NCI-H2029 treated with DMSO at 0.1 percent for 48 hours (cell line): ENCODE results near the gene ZSCAN20.

Source experiments
- DNase-seq: peaks from one replicate; lab custom pipeline; 2025; lab: John Stamatoyannopoulos, UW

Gene ZSCAN20

DNA sequence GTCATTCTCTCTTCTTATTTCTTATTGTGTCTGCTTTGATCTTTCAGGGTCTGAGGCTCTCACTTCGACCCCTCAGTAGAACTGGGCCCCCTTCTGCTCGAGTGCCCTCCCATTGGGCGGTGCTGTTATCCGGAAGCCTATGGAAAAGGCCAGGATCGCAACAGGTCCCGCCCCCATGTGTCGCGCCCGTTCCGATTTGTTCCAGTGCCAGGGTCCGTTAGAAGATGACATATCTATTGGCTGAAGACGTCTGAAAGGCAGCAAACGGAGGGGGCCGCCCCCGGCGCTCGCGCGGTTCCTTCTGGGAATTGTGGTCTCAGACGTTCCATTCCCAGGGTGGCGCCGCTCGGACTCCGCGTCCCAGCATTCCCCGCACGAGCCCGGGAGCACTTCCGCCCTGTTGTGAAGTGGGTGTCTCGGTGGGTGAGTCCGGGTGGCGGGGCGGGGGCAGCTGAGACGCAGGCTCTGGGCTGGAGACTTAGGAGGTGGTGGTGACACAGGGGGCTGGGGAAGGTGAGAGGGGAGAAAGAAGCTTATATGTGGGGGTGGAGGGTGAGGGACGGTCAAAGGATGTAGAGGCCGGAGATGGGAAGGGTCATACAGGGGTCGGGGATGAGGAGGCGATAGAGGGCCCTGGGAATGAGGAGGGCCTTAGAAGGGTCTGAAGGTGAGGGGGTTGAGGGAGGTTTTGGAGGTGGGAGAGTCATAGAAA is at the start of gene ZSCAN20:
ZSCAN20 (plus strand) TSS at position 377 of the 712 bp plus-strand sequence. CDS start 6,644 bp downstream, outside the sequence.
- peak; percentile 91 for DNase-seq

DNA sequence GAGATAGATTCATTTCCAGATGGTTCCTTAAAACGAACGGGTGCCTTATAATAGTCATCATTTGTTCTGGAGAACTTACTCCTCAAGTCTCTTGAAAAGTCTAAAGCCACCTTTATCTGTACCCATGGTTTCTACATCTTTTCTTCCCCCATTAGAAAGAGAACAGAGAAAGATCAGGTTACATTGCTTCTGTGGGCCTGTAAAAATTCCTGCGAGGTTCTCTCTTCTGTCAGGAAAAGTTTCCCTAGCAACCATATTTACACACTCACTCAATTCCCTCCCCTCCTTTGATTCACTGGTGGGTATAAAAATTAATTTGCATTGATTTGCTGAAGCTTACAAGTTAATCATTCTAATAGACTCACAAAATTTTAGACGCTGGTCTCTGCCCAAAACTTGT is 48.2 kb upstream of the ZSCAN20 start:
- no peak for DNase-seq

DNA sequence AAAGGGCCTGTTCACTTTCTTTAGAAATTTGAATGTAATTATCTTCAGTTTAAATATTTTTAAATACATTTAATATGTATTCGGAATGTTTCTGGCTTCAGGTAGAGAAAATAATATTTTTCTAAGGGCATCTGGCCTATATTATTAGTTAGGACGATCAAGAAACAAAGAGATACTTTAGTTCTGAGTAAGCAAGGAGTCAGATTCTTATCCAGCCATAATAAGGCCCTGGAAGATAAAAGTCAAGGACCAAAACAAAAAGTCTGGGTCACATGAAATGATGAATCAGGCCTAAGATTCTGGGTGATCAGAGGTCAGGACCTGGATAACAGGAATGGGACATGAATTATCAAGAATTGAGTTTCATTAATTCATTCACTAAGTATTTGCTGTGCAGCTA is 47.8 kb upstream of the ZSCAN20 start:
- no peak for DNase-seq

DNA sequence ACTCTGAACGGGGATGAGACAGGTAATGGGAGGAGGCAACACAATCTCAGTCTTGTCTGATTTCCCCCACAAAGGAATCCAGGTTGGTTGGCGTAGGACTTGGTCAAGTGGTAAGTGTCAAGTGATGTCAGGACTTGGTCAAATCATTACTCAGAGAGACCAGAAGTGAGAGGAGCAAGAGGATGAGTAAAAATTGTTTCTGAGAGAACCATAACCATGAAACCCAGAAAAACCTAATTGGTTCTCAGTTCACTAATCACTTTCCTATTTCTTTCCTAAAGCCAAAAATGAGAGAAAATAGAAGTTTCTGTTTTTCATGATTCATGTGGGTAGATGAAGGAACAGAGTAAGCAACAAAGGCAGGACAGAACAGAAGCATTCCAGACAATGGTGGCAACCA is 46.5 kb upstream of the ZSCAN20 start:
- DNase-seq: no peak

DNA sequence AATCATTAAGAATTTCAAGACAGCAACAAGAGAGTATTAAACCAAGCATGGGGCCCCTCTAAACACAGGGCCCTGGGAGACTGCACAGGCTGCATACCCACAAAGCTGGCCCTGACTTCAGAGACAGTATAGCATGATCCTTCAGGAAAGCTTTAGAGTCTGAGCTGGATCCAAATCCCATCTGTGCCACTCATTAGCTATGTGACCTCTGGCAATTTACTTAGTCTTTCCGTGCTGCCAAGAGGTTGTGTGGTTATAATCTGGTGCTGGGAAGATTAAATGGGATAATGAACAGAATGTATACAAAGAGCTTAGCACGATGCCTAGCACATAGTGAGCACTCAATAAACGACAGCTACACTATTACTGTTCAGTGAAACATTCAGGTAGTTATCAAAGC is 45.5 kb upstream of the ZSCAN20 start:
- no peak for DNase-seq

DNA sequence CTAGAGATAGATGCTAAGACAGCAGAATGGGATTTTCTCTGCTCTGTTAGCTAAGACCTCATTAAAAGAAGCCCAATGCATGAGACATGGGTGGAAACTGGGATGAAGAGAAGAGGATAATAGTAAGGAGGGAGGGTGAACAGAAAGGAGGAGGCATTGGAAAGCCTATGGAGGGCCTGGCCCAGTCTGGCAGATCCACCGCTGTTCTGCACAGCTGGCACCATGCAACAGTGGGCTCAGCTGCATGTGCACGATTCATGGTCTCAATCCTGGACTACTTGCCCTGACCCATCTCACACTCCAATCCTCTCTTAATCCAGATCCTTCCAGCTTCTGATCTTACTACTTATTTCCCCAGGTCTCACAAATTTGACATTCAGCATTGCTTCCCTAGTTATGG is 43.8 kb upstream of the ZSCAN20 start:
- no peak for DNase-seq

DNA sequence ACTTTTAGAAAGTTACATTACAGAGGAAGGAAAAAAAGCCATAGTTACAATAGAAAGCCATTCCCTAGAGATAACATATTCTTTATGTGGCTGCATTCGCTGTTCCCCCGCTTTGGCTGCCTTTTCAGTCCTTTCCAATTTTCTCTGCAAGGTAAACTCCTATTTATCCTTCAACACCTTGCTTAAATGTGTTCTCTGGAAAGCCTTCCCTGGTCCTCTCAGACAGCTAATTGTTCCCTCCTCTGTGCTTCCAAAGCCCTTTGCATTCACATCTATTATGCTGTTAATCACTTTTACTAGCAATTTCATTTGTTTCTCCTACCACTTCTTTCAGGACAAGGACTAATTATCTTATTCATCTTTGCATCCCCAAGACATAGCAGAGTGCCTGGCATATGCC is 43.1 kb upstream of the ZSCAN20 start:
- no peak for DNase-seq

DNA sequence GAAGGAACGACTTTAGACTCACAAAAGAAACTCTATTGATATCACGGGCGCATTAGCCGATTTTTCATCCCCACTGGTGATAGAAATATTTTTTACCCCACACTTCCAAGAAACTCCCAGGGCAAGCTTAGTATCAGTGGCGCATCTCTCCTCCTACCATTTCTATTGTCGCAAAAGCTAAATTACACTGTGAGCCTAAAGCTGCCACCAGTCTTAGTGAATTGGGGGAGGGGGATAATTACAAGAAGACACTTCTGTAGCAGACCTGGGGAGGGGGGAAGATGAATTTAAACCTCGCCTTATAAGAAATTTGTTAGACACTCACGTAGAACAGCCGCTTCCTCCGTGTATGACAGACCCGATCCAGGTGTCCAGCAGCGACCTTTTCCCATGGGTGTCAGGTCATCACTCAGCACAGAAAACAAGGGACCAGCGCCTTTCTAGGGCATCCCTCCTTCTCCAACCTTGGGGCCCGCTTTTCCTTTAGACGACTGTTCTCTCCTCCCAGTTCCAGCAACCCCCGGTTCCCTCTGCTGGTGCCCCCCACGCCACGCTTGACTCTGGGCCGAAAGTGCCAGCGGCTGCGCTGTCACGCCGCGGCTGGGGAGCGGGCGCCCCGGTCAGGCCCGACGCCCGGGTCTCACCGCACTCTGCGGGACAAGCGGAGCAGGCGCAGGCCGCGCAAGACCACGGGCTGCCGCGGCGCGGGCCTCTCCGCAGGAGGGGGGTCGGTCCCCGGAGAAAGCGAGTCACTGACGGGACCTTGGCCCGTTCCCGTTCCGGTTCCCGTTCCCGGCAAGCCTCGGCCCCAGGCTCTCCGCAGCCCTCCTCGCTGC is 42.4 kb upstream of the ZSCAN20 start:
- no peak for DNase-seq

DNA sequence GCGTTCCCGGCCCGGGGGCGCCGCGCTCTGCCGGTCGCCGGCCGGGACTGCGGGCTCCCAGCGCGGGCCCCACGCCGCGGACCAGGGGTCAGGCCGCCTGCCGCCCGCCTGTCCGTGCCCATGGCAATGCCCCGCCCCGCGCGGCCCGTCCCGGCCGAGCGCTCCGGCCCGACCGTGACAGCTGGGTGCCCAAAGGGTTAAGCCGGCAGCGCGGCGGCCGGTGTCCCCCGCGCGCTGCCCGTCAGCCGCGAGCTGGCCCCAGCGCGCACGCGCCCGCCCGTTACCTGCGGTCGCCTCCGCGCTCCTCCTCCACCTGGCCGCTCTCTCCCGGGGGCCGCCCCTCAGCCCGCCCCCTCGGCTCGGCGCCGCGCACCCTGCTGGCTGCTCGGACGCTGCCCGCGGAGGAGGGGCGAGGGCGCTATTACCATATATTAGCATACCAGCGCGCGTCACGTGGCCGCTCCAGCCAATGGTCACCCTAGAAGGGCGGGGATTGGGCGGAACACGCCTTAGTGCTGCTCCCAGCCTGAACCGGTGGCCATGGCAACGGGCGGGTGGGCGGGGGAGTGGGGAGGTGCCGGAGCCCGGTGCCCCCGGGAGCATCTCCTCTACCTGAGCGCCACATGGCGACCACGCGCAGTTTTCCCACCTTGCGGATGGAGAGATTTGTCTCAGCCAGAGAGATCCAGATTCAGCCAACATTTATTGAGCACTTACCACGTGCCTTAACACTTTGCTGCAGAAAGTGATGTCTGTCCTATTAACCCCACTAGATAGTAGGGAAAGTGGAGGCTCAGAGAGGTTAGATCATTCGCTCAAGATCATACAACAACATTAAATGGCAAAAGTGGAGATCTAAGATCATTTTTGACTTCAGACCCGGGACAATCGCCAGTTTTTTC is 41.5 kb upstream of the ZSCAN20 start, which contains the start of gene PHC2:
PHC2 (minus strand) TSS at position 404 of the 902 bp plus-strand sequence. CDS start 55,556 bp downstream, outside the sequence.
- peak; percentile 64 for DNase-seq

DNA sequence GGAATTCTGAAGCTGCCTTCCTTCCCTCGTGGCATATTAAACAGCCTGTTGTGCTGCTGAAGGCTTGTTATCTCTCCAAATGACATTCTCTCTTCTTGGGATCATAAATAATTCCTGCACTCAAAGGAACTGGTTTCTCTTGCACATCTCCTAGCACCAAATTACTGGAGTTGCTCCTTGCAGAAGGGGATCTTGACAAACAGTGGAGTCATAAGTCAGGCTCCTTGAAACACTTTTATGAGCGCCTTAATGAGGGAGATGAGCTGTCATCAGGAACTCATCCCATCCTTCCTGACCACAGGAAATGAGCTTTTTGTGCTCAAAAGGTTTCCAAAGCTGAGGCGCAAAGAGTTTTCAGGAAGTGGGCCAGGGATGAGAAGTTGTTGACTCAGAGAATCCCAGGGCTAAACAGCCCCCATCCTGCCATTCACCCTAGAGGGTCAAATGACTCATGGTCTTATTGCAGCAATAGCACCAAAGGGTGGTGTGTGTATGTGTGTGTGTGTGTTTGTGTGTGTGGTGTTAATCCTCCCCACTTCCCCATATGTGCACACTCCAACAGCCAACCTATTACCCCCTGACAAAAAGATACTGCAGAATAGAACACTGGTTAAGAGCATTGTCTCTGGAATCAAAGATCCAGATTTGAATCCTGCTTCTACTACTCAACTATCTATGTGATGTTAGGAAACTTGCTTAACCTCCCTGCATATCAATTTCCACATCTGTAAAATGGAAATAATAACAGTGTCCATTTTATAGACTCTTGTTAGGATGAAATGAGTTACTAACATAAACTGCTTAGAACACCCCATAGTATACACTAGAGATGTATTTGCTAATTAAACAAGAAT is 38.7 kb upstream of the ZSCAN20 start:
- no peak for DNase-seq

DNA sequence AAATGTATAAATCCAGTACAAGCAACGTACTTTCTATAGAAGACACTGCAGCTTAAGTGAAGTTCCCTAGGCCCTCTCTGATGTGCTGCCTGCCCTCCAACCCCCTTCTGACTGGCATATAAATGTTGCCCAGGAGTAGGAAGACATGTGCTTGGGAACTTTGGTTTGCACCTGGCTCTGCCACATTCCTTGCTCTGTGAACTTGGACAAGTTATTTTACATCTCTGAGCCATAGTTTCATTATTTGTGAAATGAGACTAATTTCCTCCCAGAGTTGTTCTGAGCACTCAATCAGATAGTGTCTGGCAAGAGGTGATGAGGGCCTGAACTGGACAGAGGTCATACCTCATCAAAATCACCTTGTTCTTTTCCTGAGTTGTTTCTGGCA is 38.1 kb upstream of the ZSCAN20 start:
- no peak for DNase-seq

DNA sequence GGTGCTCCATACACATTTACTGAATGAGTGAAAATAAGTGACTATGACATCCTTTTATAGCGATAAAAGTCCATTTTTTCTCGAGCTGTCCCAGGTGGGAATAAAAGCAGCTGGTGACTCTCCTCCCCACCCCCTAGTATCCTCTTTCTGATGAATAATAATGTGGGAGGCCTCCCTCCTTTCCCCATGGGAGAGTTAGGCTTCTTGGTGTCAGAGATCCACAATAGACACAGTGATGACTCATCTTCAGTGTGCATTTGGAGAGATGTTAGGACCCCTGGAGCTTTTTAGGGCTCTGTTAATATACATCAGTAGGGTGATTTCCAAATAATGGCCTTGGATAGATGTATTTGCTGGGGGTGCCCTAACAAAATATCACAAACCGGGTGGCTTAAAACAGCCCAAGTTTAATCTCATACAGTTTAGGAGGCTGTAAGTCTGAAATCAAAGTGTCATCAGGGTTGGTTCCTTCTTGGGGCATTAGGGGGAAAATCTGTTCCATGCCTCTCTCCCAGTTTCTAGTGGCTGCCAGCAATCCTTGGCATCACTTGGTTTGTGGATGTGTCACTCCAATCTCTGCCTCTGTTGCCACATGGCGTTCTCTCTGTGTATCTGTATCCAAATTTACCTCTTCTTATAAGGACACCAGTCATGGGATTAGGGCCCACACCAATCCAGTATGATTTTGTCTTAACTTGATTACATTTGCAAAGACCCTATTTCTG is 37.2 kb upstream of the ZSCAN20 start:
- no peak for DNase-seq

DNA sequence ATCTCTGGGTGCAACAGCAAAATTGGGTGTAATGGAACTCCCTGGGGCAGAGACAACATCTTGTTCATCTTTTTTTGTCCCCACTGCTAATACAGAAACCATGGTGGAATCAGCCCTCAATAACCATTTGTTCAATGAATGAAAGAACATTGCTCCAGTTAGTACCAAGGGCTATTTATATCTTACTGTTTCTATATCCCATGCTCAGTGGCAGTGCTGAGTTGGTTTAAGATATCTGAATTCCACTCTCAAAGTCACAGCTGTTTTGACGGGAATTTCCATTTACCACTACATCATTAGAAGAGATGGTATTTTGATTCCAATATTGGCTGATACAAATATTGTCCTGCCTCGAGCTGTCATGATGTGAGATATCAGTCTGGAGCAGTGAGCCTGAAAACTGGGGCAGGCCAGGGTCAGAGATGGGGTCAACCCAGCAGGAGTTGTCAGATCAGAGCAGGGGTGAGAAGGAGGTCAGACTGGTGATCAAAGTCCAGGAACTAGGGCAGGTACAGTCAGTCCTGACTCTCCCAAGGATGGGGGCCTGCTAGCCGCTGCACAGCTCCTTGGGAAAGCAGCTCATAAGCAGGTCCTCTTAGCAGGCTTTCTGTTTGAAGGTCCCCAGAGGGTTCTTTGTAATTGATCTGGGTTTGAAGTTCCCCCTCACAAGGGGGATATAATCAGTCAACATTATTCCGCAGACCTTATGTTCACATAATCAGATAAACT is 35.7 kb upstream of the ZSCAN20 start:
- no peak for DNase-seq

DNA sequence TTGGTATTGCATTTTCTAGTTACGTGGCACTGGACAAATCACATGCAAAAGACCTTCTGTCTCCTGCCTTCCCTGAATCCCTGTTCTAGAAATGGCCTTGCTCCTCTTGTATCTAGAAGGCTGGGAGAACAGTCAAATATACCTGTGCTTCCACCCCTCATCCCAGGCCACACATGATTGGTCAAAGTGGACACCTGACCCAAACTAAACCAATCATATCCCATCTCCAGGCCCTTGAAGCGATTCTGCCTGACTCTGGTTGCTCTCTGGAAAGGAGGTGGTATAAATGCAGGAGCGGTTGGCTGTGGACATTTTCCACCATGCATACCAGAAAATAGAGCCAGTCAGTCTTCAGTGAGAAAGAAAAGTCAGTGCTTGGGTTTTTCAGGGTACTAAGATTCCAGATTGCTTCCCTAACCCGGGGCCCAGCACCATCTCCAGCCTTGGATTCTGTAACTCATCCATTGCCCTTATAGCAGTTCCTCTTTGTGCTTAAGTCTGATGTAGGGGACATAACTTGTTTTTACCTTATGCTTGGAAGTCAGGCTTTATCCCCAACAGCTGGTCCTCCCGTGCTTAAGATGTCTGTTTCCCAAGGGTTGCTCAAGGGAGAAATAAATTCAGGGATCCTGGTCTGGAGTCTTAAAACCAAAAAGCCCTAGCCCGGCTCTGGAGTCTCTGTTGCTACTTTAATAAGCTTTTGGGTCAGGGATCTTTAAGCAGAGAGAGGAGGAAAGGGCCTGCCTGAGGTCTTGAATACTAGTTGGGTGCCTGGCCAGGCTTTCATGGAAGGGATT is 33.9 kb upstream of the ZSCAN20 start:
- no peak for DNase-seq

DNA sequence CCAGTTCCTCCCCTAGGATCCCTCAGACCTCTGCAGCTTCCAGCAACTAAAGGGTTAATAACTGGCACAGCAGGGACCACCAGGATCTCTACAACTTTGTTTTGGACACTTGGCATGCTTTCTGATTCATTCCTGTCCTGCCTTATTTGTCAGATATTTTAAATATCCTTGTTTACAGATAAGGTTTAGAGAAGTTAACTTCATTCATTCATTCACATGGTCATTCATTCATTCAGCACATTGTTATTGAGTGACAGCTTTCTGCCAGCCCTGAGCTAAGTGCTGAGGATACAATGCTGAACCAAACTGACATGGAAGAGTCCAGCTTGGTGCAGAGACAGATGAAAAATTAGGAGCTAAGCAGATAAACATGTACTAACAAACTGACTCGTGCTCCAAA is 32.8 kb upstream of the ZSCAN20 start:
- no peak for DNase-seq

DNA sequence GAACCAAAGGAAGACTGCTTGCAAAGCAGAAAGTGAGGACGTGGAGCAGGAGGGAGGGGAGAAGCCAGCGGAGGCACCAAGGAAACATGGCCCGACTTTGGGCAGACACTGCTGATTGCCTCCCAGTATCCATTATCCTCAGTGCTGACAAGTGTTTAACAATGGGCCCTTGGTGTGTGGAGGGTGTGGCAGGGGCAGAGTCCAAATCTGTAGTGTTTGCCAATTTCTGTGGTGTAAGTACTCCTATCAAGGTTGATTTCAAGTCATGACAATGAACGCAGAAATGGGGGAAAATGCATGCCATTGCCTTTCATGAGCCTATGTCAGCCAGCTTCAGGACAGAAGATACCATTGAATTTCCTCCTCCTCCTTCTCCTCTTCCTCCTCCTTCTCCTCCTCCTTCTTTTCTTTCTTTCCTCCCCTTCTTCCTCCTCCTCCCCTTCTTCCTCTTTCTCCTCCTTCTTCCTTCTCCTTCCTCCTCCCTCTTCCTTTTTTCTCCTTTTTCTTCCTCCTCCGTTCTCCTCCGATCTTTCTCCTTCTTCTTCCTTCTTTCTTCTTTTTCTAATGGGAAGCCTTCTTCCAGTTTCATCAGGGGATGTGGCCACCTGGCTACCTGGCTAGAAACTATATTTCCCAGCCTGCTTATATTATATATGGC is 31.2 kb upstream of the ZSCAN20 start:
- DNase-seq: peak; percentile 80

DNA sequence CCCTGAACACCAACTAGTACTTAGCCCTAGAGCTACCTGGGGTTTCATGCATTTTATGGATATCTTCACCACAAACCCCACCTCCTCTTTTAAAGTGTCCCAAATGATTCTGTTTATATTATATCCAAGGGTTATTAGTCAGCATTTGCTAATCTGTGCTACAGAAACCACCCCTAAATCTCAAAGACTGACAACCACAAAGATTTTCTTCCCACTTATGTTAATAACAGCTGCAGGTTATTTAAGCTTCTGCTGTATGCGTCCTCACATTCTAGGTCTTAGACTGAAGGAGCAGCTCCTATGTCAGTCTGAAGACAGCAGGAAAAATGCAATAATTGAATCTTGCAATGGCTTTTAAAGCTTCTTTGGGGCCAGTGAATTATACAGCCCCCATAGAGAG is 30.3 kb upstream of the ZSCAN20 start:
- DNase-seq: no peak

DNA sequence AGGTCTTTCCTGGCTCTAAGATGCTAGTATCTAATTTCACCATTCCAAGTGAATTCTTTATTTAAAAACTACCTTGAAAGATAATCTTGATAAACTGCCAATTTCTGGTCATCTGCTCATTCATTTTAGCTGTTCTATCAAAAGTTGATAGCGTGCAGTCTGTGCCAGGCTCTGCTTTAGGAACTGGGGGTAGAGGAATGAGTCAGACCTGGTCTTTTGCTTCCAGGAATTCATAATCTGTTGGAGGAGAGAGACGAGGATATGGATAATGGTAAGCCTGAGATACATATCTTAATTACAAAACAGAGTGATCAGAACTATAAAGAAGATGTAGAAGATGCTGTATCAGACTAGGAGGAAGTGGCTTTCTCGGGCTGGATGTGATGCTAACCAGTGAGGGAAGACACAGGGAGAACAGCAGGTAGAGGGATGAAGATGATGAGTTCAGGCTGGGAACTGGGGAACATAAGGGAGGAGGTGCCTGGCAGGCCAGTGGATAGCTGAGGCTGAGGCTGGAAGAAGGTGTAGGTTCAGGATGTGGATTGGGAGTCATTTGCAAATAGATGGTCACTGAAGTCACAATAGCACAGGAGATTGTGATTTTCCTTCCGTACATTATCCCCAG is 29.3 kb upstream of the ZSCAN20 start:
- DNase-seq: no peak
